Stimulated activated CD4-positive, alpha-beta T cell treated with anti-CD3 and anti-CD28 coated beads, Interleukin-1b, Interleukin-23, amount 100 ng/mL, for 1 hour (primary cell): ENCODE measurements around the gene EHBP1L1.
"Not testable (repeated sequence)": the region's sequence is repeated elsewhere in the genome, so short reads cannot be mapped to it uniquely, and the experiment has no call there.

Source experiments
- DNase-seq, 2 donors: peaks; one replicate each; pipeline ENCODE4 v3.0.0-alpha.2; 2020; ENCODE audit warnings: low read depth in 2 of 2

Gene EHBP1L1

DNA sequence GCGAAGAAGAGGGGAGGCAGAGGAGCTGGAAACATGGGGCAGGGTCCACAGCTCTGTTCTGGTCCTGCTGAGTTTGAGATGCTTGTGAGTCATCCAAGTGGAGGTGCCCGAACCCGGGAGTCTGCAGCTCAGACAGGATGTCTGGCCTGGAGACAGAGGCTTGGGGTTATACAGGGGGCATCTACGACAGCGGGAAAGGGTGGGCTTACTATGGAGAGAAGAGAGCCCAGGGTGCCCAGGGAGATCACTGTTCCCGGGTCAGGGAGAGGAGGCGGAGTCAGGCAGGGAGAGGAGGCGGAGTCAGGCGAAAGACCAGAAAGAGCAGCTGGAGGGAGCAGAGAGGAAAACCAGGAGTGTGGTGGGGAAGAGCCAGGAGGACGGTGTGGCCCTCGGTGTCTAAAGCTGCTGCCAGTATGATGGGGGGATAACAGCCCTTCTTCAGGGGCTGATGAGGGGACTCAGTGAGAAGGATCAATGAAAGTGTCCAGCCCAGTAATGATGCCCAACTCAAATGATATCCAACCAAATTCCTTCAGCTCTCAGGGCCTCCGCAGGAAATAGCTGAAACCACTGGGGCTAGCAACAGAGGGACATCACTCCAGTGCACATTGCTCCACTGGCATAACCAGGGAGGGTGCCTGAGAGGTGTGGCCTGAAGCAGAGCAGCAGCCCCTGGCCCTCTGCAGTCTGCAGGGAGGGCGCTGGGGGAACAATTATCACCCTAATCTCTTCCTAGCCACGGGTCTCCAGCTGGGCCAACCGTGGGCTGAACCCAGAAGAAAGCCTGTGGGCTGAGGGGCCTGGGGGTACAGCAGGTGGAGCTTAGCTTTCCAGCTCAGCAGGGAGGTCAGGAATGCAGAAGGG, 15.1 kb upstream of the EHBP1L1 start:
- DNase-seq: no peak

- no peak for DNase-seq
Measured at GRCh38 chr11:65562020-65562419, 13.8 kb upstream of the EHBP1L1 start.

DNA sequence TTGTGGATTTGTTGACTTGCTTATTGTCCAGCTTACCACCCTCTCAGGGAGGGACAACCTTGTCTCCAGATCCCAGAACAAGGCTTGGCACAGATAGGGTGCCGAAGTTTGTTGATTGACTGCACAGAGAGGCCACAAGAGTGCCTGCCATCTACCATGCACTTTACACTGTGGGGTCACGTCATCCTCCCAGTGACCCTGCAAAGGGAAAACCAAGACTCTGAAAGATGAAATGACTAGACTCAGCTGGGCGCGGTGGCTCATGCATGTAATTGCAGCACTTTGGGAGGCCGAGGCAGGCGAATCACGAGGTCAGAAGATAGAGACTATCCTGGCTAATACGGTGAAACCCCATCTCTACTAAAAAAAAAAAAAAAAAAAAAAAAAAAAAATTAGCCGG, 13.1 kb upstream of the EHBP1L1 start:
- DNase-seq: no peak

DNA sequence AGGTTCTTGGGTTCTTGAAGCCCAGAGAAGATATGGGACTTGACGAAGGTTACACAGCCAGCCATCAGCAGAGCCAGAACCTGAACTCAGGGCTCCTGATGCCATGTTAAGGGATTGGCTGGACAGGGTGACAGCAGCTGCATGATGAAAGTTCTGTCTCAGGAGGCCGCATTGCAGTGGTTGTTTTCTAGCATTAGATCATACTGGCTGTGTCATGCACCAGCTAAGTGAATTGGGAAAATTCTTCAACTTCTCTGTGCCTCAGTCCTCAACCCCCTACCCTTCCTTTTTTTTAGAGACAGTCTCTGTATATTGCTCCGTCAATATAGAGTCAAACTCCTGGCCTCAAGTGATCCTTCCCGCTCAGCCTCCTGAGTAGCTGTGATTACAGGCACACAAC, 12.3 kb upstream of the EHBP1L1 start:
- DNase-seq: no peak

GRCh38 chr11:65564879-65565559, 10.8 kb upstream of the EHBP1L1 start:
- DNase-seq: not testable (repeated sequence)

GRCh38 chr11:65565624-65566453, 10.0 kb upstream of the EHBP1L1 start:
- DNase-seq: no peak

- DNase-seq: no peak
Measured at GRCh38 chr11:65569164-65569972, 6.5 kb upstream of the EHBP1L1 start.

DNA sequence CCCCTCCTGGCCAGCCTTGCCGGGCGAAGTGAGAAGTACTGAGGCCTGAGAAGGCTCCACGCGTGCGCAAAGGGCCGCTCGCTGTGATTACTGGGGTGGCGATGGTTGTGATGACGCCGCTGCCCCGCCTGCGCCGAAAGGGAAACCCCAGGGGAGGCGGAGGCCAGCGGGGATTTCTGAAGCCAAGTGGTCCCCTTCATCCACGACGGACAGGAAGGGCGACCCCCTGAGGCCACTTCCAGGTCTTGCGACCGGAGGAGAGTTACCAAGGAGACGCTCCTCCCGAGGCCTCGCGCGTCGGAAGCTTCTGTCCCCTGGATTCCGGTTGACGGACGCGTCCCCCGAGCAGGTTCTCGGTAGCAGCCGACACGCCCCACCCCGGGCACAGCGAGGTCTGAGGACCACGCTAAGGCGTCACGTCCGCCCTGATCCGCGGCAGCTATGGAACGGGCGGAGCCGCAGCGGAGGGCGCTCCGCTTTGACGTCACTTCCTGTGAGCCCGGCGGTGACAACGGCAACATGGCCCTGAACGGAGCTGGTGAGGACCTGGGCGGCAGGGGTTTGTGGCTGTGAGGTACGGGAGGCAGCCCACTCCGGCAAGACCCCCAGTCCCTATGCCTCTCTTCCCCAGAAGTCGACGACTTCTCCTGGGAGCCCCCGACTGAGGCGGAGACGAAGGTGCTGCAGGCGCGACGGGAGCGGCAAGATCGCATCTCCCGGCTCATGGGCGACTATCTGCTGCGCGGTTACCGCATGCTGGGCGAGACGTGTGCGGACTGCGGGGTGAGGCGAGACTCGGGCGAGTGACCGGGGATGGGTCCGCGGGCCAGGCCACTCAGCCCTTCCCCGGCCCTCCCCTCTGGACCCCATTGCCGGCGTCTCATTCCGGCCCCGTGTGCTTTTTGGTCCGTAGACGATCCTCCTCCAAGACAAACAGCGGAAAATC, 5.6 kb upstream of the EHBP1L1 start, which contains the start of gene ZNRD2:
ZNRD2 (plus strand) TSS at position 505 of the 946 bp plus-strand sequence; CDS start at position 520, 15 bp downstream.
- DNase-seq: peak; percentile 91 to 95

DNA sequence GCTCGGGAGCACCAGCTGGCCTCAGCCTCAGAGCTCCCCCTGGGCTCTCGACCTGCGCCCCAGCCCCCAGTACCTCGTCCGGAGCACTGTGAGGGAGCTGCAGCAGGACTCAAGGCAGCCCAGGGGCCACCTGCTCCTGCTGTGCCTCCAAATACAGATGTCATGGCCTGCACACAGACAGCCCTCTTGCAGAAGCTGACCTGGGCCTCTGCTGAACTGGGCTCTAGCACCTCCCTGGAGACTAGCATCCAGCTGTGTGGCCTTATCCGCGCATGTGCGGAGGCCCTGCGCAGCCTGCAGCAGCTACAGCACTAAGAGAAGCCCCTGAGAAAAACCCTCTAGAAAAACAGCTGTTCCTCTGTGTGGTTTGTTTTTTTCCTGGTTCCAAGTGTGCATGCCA, 4.4 kb upstream of the EHBP1L1 start:
- no peak for DNase-seq

DNA sequence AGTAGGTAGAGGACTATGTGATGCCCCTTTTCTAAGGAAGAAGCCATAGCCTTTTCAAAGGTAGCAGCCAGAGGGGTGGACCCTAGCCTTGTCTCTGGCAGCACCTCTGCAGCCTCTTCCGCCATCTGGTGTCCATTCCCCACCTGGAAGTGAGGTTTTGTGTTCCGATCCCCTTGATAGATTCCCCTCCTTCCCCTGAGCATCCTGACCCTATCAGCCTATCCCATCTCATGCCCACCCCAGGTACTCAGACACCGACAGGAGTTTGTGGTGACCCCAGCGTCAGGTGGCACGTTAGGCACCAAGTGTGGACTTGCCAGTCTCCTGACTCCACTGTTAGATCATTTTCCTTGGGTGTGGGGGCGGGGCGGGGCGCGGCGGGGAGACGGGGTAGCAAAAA, 3.9 kb upstream of the EHBP1L1 start:
- DNase-seq: no peak

DNA sequence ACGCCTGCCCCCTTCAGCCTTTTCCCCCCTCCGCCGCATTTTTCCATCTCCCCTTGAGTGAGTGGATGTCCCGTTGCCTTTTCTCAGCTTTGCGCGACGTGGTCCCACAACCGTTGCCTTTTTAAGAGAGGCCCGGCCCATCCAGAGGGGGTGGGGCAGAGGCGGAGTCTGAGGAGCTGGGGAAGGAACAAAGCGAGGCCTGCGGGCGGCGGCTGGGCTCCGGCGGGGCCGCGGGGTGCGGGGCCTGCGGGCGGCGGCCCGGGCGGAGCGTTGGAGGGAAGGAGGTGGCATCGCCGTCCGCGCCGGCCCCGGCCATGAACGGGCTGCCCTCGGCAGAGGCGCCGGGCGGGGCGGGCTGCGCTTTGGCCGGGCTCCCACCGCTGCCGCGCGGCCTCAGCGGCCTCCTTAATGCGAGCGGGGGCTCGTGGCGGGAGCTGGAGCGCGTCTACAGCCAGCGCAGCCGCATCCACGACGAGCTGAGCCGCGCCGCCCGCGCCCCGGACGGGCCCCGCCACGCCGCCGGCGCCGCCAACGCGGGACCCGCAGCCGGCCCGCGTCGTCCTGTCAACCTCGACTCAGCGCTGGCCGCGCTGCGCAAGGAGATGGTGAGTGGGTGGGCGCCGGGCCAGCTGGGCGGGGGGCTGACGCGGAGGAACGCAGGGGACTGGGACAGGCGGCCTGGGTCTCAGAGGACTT, 3.3 kb upstream of the EHBP1L1 start, which contains the start of gene FAM89B:
FAM89B (plus strand) TSS at position 183 of the 696 bp plus-strand sequence; CDS start at position 315, 132 bp downstream.
- DNase-seq: peak; percentile 77

DNA sequence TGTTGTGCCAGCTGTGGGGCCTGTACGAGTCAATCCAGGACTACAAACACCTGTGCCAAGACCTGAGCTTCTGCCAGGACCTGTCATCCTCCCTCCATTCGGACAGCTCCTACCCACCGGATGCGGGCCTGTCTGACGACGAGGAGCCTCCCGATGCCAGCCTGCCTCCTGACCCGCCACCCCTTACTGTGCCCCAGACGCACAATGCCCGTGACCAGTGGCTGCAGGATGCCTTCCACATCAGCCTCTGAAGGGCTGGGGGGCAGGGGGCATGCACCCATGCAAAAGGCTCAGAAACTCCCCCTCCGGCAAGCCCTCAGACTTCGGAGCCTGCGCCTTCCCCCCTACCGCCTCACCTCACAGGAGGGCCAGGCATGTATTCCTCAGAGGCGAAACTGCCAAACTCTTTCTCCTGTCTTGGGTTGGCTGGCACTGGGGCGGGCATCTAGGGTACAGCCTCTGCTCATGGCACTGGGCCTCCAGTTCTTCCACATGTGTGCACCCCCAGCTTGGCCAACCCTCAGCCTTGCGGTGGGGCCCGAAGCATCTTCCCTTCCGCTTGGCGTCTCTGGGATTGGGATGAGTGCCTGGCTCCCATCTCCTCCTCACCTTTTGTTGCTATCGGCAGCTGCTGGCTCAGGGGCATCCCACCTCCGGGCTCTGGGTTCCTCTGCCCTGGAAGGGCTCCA, 2.3 kb upstream of the EHBP1L1 start:
- DNase-seq: no peak

- DNase-seq: peak; percentile 65 to 75
Measured at GRCh38 chr11:65574109-65574810, 1.6 kb upstream of the EHBP1L1 start.

DNA sequence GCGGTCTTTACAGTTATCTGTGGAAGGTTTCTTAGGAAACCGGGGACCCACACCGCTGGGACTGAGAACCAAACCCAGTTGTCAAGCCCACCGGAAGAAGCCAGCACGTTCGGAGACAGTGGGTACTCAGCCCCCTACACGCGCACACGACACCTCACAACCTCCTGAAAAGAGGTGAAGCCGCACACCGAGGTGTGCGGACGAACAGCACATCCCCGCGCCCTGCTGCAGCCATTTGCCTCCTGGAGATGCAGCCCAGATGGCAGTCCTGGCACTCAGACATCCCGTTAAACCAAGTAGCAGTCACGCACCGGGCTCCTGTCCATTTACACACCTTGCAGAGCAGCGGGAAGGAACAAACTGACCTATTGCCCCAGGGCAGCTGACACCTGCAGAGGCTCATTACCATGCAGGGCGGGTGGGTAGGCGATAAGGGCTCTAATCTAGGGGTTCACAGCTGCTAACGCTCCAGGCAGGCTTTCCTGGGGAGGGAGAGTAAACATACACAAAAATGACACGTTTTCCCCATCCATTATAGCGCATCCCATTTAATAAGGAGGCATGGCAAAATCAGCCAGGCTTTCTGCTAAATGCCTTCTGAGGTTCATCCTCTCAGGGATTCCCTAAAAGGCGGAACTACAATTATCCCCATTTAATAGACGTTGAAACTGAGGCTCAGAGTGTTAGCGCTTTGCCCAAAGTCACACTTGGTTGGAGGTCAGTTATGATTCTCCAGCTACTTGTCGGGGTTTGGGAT, 864 bp upstream of the EHBP1L1 start:
- DNase-seq: no peak

DNA sequence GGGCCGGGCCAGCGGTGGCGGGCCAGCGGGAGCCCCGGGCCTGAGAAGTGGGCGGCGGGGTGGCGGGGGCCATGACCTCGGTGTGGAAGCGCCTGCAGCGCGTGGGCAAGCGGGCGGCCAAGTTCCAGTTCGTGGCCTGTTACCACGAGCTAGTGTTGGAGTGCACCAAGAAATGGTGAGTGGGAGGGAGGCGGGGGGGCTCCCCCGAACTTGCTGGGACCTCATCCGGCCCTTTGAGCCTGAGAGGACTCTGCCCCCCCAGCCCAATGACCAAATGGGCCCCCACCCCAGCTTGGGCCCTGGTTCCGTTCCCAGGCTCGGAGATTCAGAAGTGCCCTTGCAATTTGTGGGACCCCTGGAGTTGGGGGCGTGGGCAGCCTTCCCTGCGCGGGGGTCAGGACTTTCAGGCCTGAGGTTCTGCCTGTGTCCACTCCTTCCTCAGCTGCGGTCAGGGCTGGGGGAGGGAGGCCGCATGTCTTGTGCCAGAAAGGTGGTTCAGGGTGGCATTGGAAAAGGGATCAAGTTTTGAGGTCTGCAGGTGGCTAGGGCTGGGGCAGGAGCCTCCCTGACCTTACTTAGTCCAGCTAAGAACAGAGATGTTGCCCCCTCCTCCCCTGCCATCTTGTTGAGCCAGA, 496 bp downstream of the EHBP1L1 start:
- DNase-seq: no peak

DNA sequence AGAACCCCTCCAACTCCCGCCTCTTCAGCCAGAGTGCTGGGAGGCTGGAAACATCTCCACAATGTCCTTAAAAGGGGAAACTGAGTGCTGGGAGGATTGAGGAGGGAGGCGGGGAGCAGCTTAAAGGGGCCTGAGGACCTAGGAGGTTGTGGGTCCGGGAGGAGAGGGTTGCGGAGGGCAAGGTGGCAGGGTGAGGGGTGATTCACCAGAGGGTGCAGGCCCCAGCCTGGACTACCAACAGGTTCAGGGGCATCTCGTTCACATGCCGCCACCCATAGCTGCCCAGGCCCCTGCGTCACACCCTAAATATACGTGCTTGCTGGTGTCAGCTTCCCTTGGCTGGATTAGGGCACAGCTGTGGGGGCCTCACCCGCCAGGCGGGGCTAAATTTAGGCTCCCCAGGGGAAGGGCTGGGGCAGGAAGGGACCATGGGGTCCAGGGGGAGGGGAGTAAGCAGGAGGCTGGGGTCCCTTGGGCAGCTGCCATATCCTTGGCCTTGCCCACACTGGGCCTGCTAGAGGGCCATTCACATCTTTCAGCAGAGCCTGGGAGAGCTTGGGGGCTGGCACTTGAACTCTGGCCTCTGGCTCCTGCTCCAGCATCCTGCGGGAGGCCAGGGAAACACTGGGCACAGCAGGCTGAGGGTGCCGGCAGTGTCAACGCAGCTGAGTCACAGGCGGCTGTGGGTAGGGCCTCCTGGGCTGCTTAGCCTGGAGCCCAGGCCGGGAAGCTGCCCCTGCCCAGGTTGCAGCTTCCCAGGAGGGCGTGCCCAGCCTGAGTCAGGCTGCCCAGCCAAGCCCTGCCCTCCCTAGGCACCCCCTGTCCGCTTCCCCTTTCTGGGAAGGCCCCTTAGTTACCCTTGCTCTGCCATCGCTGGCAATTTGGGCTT, 1.3 kb downstream of the EHBP1L1 start:
- DNase-seq: no peak
